ENCODE data around the gene ABCC11.

ABCC11 gene

DNA sequence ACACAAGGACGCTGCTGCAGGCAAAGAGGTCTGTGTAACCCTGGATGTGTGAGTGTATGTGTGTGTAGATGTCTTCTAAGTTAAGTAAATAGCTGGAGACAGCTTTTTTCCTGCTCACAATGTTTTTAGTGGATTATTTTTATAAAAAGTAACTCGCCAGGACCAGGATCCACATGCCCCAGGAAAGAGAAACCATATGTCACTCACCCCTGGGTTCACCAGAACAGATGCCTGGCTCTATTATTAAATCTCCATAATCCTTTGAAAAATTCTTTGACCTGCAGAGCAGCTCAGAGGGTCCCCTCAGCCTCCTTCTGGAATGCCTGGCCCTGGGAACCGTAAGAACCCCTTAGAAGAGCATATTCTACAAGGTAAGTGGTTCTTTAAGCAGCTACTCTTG is 109.5 kb downstream of the ABCC11 start:
- CTCF ChIA-PET = interaction anchor here (0.7 to 1.7 kb wide), 4 partner anchors 25 to 48 kb away, joined by 3 to 4 read pairs (median 3); no protein-coding TSS in a partner anchor
- POLR2A ChIA-PET = no interaction called here
- TF ChIP-seq CTCF (IDR thresholded peaks at IDR 0.05; ENCODE audit: control extremely low read depth, extremely low read depth, low read depth, missing control alignments) = no peak
- DNase-seq (ENCODE audit: extremely low spot score) = no peak

DNA sequence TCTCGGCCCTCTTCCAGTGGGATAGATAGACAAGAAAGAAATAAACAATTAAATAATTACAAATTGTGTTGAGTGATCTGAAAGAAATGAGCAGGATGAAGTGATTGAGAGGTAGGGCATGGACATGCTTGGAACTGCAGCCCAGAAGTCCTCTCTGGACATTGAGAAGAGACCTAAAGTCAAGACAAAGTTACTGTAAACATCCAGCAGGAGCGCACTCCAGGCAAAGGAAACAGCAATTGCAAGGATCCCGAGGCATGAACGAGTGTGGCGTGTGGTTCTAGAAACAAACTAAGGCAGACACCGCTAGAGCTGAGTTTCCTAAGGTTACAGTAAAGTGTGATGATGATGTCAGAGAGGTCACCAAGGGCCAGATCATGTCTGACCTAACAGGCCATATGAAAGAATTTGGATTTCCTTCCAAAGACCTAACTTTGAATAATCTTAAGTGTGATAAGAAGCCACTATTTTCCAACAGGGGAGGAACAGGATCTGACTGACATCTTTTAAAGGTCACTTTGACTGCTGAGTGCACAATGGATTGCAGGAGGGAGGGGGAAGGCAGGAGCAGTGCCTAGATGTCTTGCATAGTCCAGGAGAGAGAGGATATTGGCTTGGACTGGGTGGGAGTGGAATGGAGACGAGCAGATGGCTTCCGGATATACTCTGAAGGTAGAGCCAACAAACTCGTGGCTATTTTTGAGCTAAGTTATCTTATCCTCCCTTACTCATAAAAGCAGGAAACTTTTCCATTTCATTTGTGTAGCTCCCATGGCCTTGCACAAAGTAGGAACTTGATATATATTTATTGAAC is 110.6 kb downstream of the ABCC11 start:
- ChIA-PET POLR2A (no interaction called here), CTCF (interaction anchor here (0.7 to 1.7 kb wide), 2 partner anchors 28 to 47 kb away, joined by 3 to 4 read pairs; no protein-coding TSS in a partner anchor)
- no peak for TF ChIP-seq CTCF (IDR thresholded peaks at IDR 0.05; ENCODE audit: control extremely low read depth, extremely low read depth, low read depth, missing control alignments)
- no peak for DNase-seq (ENCODE audit: extremely low spot score)

DNA sequence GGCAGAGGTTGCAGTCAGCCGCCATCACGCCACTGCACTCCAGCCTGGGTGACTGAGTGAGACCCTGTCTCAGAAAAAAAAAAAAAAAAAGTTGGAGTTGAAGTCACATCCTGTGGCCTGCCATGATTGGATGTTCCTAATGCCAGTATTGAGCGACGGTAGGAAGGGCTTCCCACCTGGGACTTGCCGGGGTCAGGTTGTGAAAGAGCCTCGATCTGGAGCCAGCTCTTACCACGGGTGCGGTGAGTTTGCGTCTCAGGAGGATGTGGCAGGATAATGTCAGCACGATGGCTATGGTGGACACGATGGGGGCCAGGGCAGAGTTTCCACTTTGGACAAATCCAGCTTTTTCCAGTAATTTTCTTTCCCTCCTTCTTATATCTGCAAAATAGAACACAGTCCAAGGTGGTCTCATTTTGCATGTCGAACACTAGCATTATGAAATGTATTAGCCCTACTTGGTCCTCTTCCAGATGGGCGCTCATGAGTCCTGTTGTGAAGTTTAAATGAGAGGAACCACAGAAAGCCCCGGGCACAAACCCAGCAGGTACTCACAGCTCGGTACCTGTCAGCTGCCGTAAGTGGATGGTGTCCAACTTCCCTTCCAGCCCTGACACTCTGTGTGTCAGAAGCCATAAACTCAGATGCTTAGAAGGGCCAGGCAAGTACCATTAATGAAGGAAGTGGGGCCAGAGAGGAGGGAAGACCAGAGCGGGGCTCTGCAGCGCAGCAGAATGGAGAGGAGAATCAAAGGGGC is 113.7 kb downstream of the ABCC11 start:
- TF ChIP-seq CTCF (IDR thresholded peaks at IDR 0.05; ENCODE audit: control extremely low read depth, extremely low read depth, low read depth, missing control alignments) = no peak
- no peak for DNase-seq (ENCODE audit: extremely low spot score)
- POLR2A ChIA-PET = no interaction called here
- CTCF ChIA-PET = interaction anchor here (1.3 kb wide), 1 partner anchor 10 kb away, joined by 4 read pairs; no protein-coding TSS in a partner anchor

- TF ChIP-seq CTCF (IDR thresholded peaks at IDR 0.05; ENCODE audit: control extremely low read depth, extremely low read depth, low read depth, missing control alignments) = no peak
- POLR2A ChIA-PET = no interaction called here
- no peak for DNase-seq (ENCODE audit: extremely low spot score)
- CTCF ChIA-PET = interaction anchor here (1.2 to 1.3 kb wide), 3 partner anchors 9 to 991 kb away, joined by 3 to 4 read pairs (median 3); no protein-coding TSS in a partner anchor
Measured at GRCh38 chr16:48132696-48133095, 114.6 kb downstream of the ABCC11 start.

- TF ChIP-seq CTCF (IDR thresholded peaks at IDR 0.05; ENCODE audit: control extremely low read depth, extremely low read depth, low read depth, missing control alignments) = no peak
- DNase-seq (ENCODE audit: extremely low spot score) = no peak
- CTCF ChIA-PET = no interaction called here
- POLR2A ChIA-PET = no interaction called here
Measured at GRCh38 chr16:48131201-48131935, 116.0 kb downstream of the ABCC11 start.

DNA sequence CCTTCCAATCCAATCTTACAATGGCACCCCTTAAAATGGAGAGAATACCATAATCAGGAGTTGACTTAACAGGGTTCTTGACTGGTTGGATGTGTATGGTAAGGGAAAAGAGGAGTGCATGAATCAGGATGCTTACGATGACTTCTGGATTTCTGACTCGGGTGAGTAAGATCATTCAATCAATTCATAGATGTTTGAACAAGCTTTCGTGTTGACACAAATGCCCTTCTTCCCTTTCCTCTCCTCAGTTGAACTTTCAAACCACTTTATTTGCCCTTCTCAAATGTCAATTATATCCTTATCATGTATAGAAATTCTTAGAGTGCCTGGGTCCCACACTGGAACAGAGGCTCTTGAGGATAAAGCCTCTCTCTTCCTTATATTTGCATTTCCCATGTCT is 117.4 kb downstream of the ABCC11 start:
- CTCF ChIA-PET = interaction anchor here (1.0 kb wide), 1 partner anchor 13 kb away, joined by 3 read pairs; no protein-coding TSS in a partner anchor
- DNase-seq (ENCODE audit: extremely low spot score) = no peak
- no peak for TF ChIP-seq CTCF (IDR thresholded peaks at IDR 0.05; ENCODE audit: control extremely low read depth, extremely low read depth, low read depth, missing control alignments)
- POLR2A ChIA-PET = no interaction called here
